HPDE6-E6E7 (cell line): ENCODE measurements around the gene TGFBR3.
"Not testable (repeated sequence)": the region's sequence is repeated elsewhere in the genome, so short reads cannot be mapped to it uniquely, and the experiment has no call there.

Experiments
- DNase-seq: peaks from one replicate; pipeline ENCODE4 v3.0.0; 2011; ENCODE audit warnings: missing footprints; ENCODE audit errors: extremely low spot score

The TGFBR3 gene

GRCh38 chr1:91685994-91686393, 200.0 kb downstream of the TGFBR3 start:
- no peak for DNase-seq

DNA sequence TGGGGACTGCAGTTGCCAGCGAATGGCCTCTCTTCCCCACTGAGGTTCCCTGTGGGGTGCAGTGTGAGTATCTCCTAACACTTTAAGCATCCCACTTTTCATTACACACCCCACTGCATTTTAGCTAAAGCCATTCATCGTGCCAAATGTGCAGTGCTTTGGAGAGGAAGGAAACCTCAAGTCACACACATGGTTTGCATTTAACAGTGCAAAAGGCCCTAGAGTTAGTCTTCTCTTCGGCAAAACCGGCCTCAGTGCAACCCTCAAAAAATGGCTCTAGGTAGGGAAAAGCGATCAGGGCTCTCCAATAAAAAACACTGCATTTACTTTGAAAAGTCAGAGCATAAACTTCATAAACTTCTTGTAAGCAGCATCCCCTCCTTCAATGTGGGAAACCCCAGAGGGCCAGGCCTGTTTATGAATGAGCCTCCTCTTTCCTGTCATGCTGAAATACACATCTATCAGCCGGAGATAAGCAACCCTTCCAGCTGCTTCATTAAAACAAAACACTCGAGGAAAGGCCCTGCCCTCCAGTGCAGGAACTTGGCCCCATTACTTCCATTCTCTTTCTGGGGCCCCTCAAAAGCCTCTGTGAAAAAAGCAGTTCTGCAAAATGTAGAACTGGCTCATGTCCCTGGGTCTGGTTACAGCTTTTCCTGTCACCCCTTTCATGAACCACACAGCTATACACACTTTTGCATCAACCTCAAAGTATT, 201.3 kb downstream of the TGFBR3 start:
- DNase-seq = no peak

- no peak for DNase-seq
These were observed 202.4 kb downstream of the TGFBR3 start for GRCh38 chr1:91683598-91683951.

DNA sequence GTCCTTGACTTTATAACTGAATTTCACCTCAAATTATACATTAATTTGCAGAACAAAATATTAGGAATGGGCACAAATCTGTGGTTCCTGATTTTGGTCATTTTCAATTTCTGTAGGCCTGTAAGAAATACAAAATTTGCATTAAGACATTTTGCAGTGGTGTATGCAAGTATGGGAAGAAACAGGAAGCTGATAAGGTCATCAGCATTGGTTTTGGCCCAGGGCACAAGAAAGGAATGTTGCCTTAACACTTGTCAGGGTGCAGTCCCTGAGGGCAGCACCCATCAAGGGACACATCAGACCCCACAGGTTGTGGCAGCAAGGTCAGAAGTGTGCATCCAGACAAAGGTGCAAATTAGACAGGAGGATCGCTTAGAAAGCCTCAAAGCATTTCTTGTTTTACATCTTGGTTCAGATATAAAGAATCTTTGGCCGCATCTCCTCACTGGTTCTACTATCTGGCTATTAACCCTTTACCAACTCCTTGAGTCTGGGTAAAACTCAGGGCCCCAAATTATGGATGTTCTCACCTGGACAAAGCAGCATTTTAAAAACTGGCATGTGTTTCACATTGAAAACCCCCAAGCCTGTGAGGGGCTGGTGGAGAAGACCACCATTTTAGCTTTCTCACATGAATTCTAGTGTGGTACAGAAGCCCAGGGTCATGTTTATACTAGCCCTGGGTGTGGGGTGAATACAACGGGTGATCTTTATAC, 202.9 kb downstream of the TGFBR3 start:
- DNase-seq = no peak

DNA sequence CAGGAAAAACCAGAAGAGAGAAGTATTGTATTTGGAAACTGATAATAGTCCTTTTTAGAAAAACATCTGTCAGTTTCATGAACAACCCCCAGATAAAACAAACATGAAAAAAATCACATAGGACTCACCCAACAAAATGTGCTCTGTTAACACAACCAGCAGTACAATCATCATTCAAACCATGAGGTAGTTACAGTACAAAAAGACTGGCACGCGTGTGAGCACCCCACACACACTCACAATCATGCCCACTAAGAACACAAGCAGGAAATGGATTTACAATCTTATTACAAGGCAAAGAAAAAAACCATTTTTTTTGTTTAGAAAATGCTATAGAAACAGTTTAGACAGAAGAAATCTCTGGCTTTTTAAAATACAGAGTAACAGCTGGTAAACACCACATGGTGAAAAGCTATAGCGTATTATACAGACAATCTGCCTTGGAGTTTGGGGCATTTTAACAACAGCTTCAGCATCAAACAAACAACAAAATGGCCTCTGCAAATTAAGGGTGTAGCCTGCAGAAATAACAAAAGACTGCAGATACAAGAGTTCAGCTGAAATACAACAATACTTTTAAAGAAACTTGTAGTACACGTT, 205.3 kb downstream of the TGFBR3 start:
- DNase-seq = no peak

DNA sequence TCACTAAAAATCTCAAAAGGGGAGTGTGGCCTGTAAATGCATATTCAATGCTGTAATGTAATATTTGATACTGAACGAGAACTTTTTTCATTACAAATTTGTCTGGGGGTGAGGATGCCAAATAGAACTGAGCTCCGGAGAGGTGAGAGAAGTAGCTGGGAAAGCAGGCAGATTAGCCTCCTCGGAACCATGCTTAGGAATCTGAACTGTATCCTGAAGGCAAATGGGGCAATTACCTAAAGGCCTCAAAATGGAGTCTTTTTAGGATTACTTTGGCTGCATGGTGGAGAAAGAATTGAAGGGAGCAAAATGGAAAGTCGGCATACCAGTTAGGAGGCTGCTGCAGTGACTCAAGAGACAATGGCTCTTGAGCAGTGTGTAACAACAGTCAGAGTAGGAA, 206.5 kb downstream of the TGFBR3 start:
- no peak for DNase-seq

- DNase-seq = no peak
These were observed 209.9 kb downstream of the TGFBR3 start for GRCh38 chr1:91676030-91676429.

DNA sequence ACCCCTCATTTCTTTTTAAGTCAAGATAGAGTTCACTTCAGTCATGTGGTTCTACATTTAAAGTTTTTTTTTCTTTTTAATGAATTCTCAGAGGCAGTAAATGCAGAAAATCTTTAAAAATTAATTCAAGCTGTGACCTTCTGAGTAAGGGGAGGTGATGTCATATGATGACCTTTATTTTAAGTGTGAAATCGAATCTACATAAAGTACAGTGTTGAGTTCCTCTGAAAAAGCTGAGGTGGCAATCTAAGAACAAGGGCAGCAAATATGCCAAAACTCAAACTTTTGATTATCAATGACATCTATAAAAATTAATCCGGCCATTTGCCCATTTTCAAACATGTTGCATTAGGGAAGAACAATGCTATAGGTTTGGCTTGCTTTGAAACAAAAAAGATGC, 211.8 kb downstream of the TGFBR3 start:
- no peak for DNase-seq

- no peak for DNase-seq
These were observed 212.3 kb downstream of the TGFBR3 start for GRCh38 chr1:91673613-91674012.

GRCh38 chr1:91672601-91673161, 213.3 kb downstream of the TGFBR3 start:
- DNase-seq = no peak

DNA sequence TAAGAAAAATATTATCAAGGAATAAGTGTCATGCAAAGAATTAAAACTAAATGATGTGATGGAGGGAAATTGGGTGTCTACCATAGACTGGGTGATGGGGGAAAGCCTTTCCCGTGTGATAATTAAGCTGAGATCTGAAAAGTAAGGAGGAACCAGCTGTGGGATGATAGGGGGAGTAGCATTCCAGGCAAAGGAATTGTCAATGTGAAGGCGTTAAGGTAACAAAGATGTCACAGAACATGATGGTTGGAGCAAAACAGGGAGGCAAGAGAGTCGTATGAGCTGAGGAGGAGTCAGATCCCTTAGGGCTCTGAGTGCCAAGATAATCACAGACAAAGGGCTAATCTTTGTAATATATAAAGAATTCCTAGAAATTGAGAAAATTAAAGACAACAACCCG, 215.2 kb downstream of the TGFBR3 start:
- no peak for DNase-seq

DNA sequence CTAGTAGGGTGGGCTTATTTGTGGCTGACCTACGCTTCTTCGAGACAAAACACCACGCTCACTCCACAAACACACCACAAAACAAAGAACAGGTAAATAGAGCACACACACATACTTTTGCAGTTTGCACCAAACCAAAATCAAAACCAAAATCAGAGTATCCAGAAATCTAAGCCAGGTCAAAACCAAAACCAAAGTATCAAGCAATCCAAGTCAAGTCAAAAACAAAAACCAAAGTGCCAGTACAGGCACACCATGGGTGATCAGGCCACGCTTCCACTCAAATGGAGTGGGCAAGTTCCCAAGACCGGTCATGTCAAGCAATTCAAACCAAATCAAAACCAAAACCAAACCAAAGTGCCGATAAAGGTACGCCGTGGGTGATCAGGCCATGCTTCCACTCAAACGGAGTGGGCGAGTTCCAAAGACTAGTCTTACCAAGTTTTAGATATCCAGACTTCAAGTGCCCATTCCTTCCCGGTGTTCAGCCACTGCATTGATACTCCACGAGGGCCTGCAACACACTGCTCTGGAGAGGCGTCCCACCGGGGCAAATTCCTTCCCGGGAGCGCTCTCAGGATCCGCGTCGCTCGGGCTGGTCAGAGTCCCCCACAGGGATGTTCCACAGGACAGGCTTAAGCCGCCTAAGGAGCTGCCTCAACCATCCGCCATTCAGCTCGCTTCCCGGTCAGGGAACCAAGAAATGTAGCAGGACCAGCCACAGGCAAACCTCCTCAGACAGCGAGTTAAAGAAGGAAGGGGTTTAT, 216.2 kb downstream of the TGFBR3 start:
- no peak for DNase-seq

DNA sequence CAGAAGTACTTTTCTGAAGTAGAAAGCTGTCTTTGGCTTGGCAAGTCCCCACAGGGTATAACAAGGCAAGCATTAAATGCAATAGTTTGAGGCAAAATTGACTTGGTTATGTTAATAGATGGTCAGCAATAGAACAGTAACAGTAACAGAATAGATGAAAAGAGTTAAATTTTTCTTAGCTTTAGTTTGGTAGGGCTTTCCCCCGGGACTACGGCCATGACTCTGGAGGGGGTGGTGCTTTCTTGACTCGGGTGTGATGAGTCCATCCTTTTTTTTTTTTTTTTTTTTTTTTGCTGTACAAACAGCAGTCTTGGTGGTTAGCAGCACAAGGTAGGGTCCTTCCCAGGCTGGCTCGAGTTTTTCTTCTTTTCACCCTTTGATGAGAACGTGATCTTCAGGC, 219.3 kb downstream of the TGFBR3 start:
- not testable (repeated sequence) for DNase-seq

GRCh38 chr1:91661121-91661520, 224.8 kb downstream of the TGFBR3 start:
- no peak for DNase-seq

DNA sequence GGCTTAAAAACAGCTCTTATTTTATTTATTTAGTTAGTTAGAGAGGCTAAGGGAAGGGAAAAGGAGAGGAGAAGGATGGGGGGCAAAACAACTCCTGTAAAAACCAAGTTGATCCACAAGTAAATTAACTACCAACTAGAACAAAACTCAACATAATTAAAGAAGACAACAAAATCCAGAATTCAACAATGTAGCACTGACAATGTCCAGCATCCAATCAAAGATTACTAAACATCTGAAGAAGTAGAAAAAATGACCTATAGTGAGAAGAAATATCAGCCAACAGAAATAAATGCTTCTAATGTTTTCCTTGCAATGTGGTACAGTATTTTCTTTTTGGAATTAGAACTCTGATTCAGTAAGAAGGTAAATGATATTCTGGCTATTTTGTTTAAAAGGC, 225.2 kb downstream of the TGFBR3 start:
- DNase-seq = no peak

DNA sequence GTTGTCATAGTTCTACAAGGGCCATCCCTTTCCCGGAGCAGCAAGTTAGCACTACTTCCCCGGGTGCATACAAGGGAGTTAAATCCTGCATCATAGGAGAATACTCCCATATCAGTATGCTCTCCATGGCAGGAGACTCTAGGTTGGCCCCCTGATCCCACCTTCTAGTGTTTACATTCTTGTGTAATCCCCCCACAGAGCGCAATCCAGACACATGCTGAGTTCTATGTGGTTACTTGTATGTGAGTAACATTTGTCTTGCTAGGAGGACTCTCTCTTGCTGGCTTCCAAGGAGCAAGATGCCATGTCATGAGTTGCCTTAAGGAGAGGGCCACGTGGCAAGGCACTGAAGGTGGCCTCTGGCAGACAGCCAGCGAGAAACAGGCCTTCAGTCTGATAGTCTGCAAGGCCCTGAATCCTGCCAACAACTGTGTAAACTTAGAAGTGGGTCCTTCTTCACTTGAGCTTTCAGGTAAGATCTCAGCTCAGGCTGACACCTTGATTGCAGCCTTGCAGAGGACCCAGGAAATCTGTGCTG, 230.0 kb downstream of the TGFBR3 start:
- DNase-seq = no peak

- DNase-seq = no peak
These were observed 232.8 kb downstream of the TGFBR3 start for GRCh38 chr1:91653183-91653582.

- no peak for DNase-seq
These were observed 234.3 kb downstream of the TGFBR3 start for GRCh38 chr1:91651661-91652071.

- DNase-seq = no peak
These were observed 234.7 kb downstream of the TGFBR3 start for GRCh38 chr1:91651243-91651642.

DNA sequence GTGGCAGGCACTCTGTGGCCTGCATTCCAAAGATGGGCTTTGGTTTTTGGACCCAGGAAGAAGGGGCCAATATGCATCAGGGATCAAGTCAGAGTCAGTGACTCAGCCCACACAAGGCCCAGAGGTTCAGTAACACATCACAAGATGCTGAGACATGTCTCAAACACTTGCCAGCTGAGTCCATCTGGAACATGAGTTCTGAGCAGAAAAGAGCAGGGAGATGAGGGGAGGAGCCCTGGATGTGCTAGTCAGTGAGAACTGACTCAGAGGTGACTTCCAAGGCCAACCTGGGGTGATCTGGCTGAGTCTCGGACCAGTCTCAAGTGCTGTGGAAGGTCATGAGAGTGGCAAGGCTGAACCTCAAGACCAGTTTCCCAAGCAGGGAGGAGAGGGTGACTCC, 235.2 kb downstream of the TGFBR3 start:
- DNase-seq = peak; percentile 80

- DNase-seq = no peak
These were observed 238.9 kb downstream of the TGFBR3 start for GRCh38 chr1:91647061-91647460.

GRCh38 chr1:91645031-91645430, 240.9 kb downstream of the TGFBR3 start:
- DNase-seq = no peak
